ENCODE data around the gene LRRC74A.

DNA sequence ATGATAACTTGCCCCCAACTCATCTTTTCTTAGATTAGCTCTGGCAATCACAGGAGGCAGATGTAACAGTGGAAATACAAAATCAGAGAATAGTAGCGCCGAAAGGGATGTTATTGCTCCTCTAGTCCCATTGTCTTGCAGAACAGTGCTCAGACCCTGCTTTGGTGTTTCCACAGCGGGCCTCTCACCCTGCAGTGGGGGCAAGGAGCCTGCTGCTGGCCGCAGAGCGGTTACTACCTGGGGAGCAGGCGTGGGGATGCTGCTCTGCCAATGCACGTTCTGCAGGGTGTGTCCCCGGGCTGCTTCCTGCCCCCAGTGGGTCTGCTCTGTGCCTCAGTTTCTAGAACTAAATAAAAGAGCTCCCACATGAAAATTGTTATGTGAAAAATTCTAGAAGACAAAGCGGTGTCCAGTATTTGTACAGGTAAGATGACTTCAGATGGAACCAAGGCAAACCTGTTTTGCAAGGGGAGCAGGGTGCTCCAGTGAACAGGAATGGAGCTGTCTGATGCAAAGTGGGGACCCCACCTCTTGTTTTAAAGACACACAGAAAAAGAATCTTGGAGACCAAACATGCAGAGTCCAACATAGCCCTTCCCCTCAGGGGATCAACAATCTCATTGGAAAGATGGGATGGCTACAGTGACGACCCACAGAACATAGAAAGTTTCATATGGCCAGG, 35.5 kb downstream of the LRRC74A start:
- TF ChIP-seq ETV6 (conservative IDR thresholded peaks at IDR 0.05 in 1 of 2, IDR thresholded peaks at IDR 0.05 in 1 of 2; ENCODE audit: borderline replicate concordance in 1 of 2, low read depth in 1 of 2) = no peak
- TF ChIP-seq, protein P1, sequence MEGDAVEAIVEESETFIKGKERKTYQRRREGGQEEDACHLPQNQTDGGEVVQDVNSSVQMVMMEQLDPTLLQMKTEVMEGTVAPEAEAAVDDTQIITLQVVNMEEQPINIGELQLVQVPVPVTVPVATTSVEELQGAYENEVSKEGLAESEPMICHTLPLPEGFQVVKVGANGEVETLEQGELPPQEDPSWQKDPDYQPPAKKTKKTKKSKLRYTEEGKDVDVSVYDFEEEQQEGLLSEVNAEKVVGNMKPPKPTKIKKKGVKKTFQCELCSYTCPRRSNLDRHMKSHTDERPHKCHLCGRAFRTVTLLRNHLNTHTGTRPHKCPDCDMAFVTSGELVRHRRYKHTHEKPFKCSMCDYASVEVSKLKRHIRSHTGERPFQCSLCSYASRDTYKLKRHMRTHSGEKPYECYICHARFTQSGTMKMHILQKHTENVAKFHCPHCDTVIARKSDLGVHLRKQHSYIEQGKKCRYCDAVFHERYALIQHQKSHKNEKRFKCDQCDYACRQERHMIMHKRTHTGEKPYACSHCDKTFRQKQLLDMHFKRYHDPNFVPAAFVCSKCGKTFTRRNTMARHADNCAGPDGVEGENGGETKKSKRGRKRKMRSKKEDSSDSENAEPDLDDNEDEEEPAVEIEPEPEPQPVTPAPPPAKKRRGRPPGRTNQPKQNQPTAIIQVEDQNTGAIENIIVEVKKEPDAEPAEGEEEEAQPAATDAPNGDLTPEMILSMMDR (IDR thresholded peaks at IDR 0.05 in 2 of 3, conservative IDR thresholded peaks at IDR 0.05 in 1 of 3; ENCODE audit: control insufficient read depth in 2 of 3, extremely low read depth in 1 of 3, insufficient read depth in 1 of 3, low read depth in 3 of 3, low read length in 3 of 3) = no peak
